MM.1S (cell line): Measurements from ENCODE around the gene SPTBN1.

ENCODE experiments used
- DNase-seq: peaks from one replicate; pipeline ENCODE4 v3.0.0-alpha.2; 2015
- H2AFZ ChIP-seq: fragments of 300-600 bp; sonication (generic); 2 replicates; pipeline ENCODE4 v1.6.0; 2016; ENCODE audit warnings: antibody characterized with exemption, low read length
- H3F3A ChIP-seq: fragments of 300-600 bp; sonication (generic); 2 replicates; pipeline ENCODE4 v1.6.1; 2016; ENCODE audit warnings: mild to moderate bottlenecking, antibody characterized with exemption, low read length, moderate library complexity, mixed read lengths; ENCODE audit not compliant: insufficient read depth
- H3K27ac ChIP-seq: fragments of 300-600 bp; sonication (generic); 2 replicates; pipeline ENCODE4 v1.5.1; 2016; ENCODE audit warnings: mild to moderate bottlenecking, low read length
- H3K27me3 ChIP-seq: fragments of 300-600 bp; sonication (generic); replicated peaks from 2 replicates; pipeline ENCODE4 v1.6.0; 2016; ENCODE audit warnings: low read length; ENCODE audit not compliant: insufficient read depth
- H3K36me3 ChIP-seq: fragments of 300-600 bp; sonication (generic); replicated peaks from 2 replicates; pipeline ENCODE4 v1.6.1; 2016; ENCODE audit warnings: mild to moderate bottlenecking, low read length, mixed read lengths; ENCODE audit not compliant: insufficient read depth
- H3K4me1 ChIP-seq: fragments of 300-600 bp; sonication (generic); 2 replicates; pipeline ENCODE4 v1.6.1; 2016; ENCODE audit warnings: low read length, mixed read lengths
- H3K4me2 ChIP-seq: fragments of 300-600 bp; sonication (generic); 2 replicates; pipeline ENCODE4 v1.6.0; 2016; ENCODE audit warnings: low read depth, low read length
- H3K4me3 ChIP-seq: fragments of 300-600 bp; sonication (generic); 2 replicates; pipeline ENCODE4 v1.5.1; 2016; ENCODE audit warnings: low read length, mixed read lengths
- H3K79me2 ChIP-seq: fragments of 300-600 bp; sonication (generic); 2 replicates; pipeline ENCODE4 v1.6.1; 2016; ENCODE audit warnings: mixed run types, low read length, mixed read lengths
- H3K9ac ChIP-seq: fragments of 300-600 bp; sonication (generic); 2 replicates; pipeline ENCODE4 v1.6.1; 2016; ENCODE audit warnings: low read length, mixed read lengths
- H3K9me2 ChIP-seq: fragments of 300-600 bp; sonication (generic); replicated peaks from 2 replicates; pipeline ENCODE4 v1.6.1; 2016; ENCODE audit warnings: mild to moderate bottlenecking, low read length, mixed read lengths; ENCODE audit not compliant: insufficient read depth
- H3K9me3 ChIP-seq: fragments of 300-600 bp; sonication (generic); replicated peaks from 2 replicates; pipeline ENCODE4 v1.6.1; 2016; ENCODE audit warnings: mild to moderate bottlenecking, low read length, mixed read lengths; ENCODE audit not compliant: insufficient read depth
- H4K20me1 ChIP-seq: fragments of 300-600 bp; sonication (generic); 2 replicates; pipeline ENCODE4 v1.6.1; 2016; ENCODE audit warnings: mild to moderate bottlenecking, low read length, moderate library complexity, mixed read lengths; ENCODE audit not compliant: insufficient read depth
- EZH2 ChIP-seq: fragments of 300-600 bp; sonication (generic); optimal IDR thresholded peaks from 2 replicates; pipeline ENCODE3; 2017; ENCODE audit warnings: low read depth, mild to moderate bottlenecking, antibody characterized with exemption, low read length, mixed read lengths
- EZH2phosphoT487 ChIP-seq: fragments of 300-600 bp; sonication (generic); IDR thresholded peaks from 2 replicates; pipeline ENCODE4 v1.6.1; 2018; ENCODE audit warnings: antibody characterized with exemption, low read length
- TF ChIP-seq, protein P1 (sequence below): fragments of 300-600 bp; sonication (generic); IDR thresholded peaks from 2 replicates; pipeline ENCODE4 v1.5.1; 2016; ENCODE audit warnings: antibody characterized with exemption, low read length, mixed read lengths

SPTBN1 gene

DNA sequence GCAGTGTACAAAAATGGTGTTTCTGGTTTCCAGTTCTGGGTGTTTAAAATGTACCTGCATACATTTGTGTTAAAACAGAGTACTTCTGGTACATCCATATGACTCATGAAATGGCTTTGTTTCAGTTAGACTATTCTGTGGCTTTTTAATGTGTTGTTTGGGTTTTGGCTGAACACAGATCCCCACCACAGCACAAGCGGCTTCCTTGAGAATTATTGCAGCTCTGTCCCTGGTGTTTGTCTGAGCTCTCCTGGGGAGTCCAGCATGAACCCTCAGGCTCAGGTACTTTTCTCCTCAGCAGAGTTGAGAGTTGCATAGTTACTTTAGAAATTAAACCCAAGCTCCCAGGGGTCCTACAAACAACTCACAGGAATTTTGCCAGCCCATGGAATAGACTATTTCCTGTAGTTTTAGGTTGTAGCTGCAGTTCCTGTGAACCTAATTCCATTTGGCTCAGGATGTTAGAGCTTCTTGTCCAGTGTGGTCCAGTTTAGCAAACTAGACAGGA lies 202.5 kb downstream of the SPTBN1 start:
- Histone ChIP-seq H3K4me1 (no peaks in the 10 kb centered on the region), H3K9me3 (no peaks in the 10 kb centered on the region), H3K9me2 (no peaks in the 10 kb centered on the region), H3F3A (0 out of 2 replicates have a peak, but pooled peaks cover 5% of the 10 kb centered on the region), H4K20me1 (no peaks in the 10 kb centered on the region), H3K27ac (no peak overlapping the region), H3K79me2 (peaks cover 24% of the 10 kb centered on the region), H3K4me3 (no peak overlapping the region), H3K9ac (no peak overlapping the region), H3K4me2 (no peak overlapping the region), H2AFZ (no peak overlapping the region), H3K36me3 (peaks cover 35% of the 10 kb centered on the region), H3K27me3 (no peaks in the 10 kb centered on the region)
- TF ChIP-seq EZH2phosphoT487 (no peak), EZH2 (no peak)
- TF ChIP-seq, protein P1, sequence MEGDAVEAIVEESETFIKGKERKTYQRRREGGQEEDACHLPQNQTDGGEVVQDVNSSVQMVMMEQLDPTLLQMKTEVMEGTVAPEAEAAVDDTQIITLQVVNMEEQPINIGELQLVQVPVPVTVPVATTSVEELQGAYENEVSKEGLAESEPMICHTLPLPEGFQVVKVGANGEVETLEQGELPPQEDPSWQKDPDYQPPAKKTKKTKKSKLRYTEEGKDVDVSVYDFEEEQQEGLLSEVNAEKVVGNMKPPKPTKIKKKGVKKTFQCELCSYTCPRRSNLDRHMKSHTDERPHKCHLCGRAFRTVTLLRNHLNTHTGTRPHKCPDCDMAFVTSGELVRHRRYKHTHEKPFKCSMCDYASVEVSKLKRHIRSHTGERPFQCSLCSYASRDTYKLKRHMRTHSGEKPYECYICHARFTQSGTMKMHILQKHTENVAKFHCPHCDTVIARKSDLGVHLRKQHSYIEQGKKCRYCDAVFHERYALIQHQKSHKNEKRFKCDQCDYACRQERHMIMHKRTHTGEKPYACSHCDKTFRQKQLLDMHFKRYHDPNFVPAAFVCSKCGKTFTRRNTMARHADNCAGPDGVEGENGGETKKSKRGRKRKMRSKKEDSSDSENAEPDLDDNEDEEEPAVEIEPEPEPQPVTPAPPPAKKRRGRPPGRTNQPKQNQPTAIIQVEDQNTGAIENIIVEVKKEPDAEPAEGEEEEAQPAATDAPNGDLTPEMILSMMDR: no peak
- no peak for DNase-seq

DNA sequence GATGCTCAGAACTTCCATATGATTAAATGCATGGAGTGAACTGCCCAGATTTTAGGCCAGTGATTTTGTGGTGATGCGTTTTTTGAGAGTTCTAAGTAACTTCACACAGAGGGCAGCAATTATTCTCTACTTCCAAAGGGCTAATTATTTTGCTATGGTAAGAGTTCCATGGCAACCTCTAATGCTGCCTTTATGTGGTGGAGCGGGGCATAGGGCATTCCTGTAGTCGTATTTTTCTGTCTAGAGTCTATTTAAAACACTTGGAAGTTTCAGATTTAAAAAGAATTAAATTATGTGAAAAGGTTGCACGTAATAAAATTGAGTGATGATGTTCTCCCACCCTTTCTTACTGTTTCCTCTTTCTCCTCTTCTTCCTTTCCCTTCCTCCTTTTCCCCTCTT lies 203.4 kb downstream of the SPTBN1 start:
- Histone ChIP-seq H3K79me2 (peaks cover 18% of the 10 kb centered on the region), H3K36me3 (peaks cover 35% of the 10 kb centered on the region), H3K9ac (no peak overlapping the region), H3K4me1 (no peaks in the 10 kb centered on the region), H2AFZ (no peak overlapping the region), H3K9me3 (no peaks in the 10 kb centered on the region), H3K4me2 (no peak overlapping the region), H3K9me2 (no peaks in the 10 kb centered on the region), H4K20me1 (no peaks in the 10 kb centered on the region), H3K27me3 (no peaks in the 10 kb centered on the region), H3K4me3 (no peak overlapping the region), H3F3A (0 out of 2 replicates have a peak, but pooled peaks cover 5% of the 10 kb centered on the region), H3K27ac (no peak overlapping the region)
- TF ChIP-seq, protein P1: no peak
- TF ChIP-seq EZH2 (no peak), EZH2phosphoT487 (no peak)
- no peak for DNase-seq

DNA sequence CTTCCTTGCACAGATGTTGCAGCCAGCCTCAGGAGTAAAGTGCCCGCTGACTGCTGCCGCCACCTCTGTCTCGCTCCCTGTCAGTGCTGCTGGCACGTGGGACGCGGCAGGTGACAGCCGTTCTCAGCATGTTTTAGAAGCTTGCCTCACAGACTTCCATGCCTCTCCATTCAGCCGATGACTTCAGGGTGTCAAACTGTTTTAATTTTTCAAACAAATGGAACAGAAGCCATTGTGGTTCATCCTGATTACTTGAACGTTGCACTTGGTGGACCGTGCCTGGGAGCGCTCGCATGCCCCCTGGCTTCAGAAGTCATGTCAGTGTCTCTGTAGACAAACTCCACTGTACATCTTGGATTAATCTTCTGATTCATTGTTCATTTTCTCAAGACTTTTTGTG lies 204.6 kb downstream of the SPTBN1 start:
- no peaks in the 10 kb centered on the region for H3K9me2 ChIP-seq
- no peak overlapping the region for H3K4me3 ChIP-seq
- no peak overlapping the region for H3K27ac ChIP-seq
- no peaks in the 10 kb centered on the region for H3K27me3 ChIP-seq
- no peak overlapping the region for H2AFZ ChIP-seq
- peaks cover 40% of the 10 kb centered on the region for H3K36me3 ChIP-seq
- H3F3A ChIP-seq: 0 out of 2 replicates have a peak, but pooled peaks cover 5% of the 10 kb centered on the region
- H3K4me1 ChIP-seq: no peaks in the 10 kb centered on the region
- H4K20me1 ChIP-seq: no peaks in the 10 kb centered on the region
- H3K9me3 ChIP-seq: no peaks in the 10 kb centered on the region
- TF ChIP-seq, protein P1: no peak
- no peak for TF ChIP-seq EZH2phosphoT487
- TF ChIP-seq EZH2: no peak
- H3K79me2 ChIP-seq: peaks cover 10% of the 10 kb centered on the region; the same call in 1 of the 2 replicates
- H3K9ac ChIP-seq: no peak overlapping the region
- no peak for DNase-seq
- H3K4me2 ChIP-seq: no peak overlapping the region
